Keratinocyte (primary cell): ENCODE measurements around the gene PPP1CB. TPM values are rescaled to one million over a fixed set of nuclear protein-coding genes. Genes with fewer than 3 reads are reported as not detected.

ENCODE experiments used
- DNase-seq: peaks from one replicate; pipeline ENCODE4 v3.0.0-alpha.2; 2011; ENCODE audit warnings: low read depth, missing footprints, low spot score
- FAIRE-seq: peaks from 2 replicates; lab custom pipeline; 2011; peaks lifted over from hg19 to GRCh38; lab: Jason Lieb, UNC
- H2AFZ ChIP-seq: 2 replicates; pipeline ENCODE4 v1.6.0; 2012; ENCODE audit warnings: low read length, control low read depth, inconsistent platforms; ENCODE audit not compliant: control insufficient read depth
- H3K27ac ChIP-seq: 2 replicates; pipeline ENCODE4 v1.5.1; 2011; ENCODE audit warnings: low read length; ENCODE audit not compliant: control insufficient read depth, insufficient read depth
- H3K27me3 ChIP-seq: 3 replicates; pipeline ENCODE4 v1.6.0; 2011; ENCODE audit warnings: low read length; ENCODE audit not compliant: control insufficient read depth, insufficient read depth; ENCODE audit errors: extremely low read depth
- H3K36me3 ChIP-seq, 2 experiments: 2 replicates in 1 of 2; 3 replicates in 1 of 2; pipeline ENCODE4 v1.5.1; 2011; ENCODE audit warnings: low read length in 2 of 2, mild to moderate bottlenecking in 1 of 2; ENCODE audit not compliant: control insufficient read depth in 2 of 2, insufficient read depth in 2 of 2; ENCODE audit errors: extremely low read depth in 1 of 2
- H3K4me1 ChIP-seq: 3 replicates; pipeline ENCODE4 v1.5.1; 2011; ENCODE audit warnings: low read length; ENCODE audit not compliant: control insufficient read depth, insufficient read depth; ENCODE audit errors: extremely low read depth
- H3K4me2 ChIP-seq: 3 replicates; pipeline ENCODE4 v1.6.0; 2011; ENCODE audit warnings: low read depth, low read length; ENCODE audit not compliant: control insufficient read depth, insufficient read depth; ENCODE audit errors: extremely low read depth
- H3K4me3 ChIP-seq, 3 experiments: fragments of 200-600 bp in 1 of 3; sonication (generic) in 1 of 3; 2 replicates in 2 of 3; 3 replicates in 1 of 3; pipeline ENCODE4 v1.5.1; 2011 to 2016; ENCODE audit warnings: low read length in 3 of 3, mild to moderate bottlenecking in 3 of 3, control low read depth in 2 of 3, inconsistent platforms in 1 of 3, low read depth in 1 of 3, mixed read lengths in 1 of 3, mixed run types in 1 of 3, moderate library complexity in 1 of 3; ENCODE audit not compliant: control insufficient read depth in 2 of 3, insufficient read depth in 2 of 3; ENCODE audit errors: extremely low read depth in 1 of 3
- H3K79me2 ChIP-seq: 2 replicates; pipeline ENCODE4 v1.6.0; 2012; ENCODE audit warnings: low read length; ENCODE audit not compliant: control insufficient read depth, insufficient read depth
- H3K9ac ChIP-seq: 3 replicates; pipeline ENCODE4 v1.6.0; 2011; ENCODE audit warnings: low read length; ENCODE audit not compliant: control insufficient read depth, insufficient read depth; ENCODE audit errors: extremely low read depth
- H3K9me1 ChIP-seq: 3 replicates; pipeline ENCODE4 v1.6.0; 2011; ENCODE audit warnings: low read length; ENCODE audit not compliant: control insufficient read depth, insufficient read depth; ENCODE audit errors: extremely low read depth
- H3K9me3 ChIP-seq: 2 replicates; pipeline ENCODE4 v1.5.1; 2012; ENCODE audit warnings: low read depth, low read length; ENCODE audit not compliant: control insufficient read depth
- H4K20me1 ChIP-seq: 3 replicates; pipeline ENCODE4 v1.6.0; 2011; ENCODE audit warnings: low read length; ENCODE audit not compliant: control insufficient read depth, insufficient read depth; ENCODE audit errors: extremely low read depth
- CTCF ChIP-seq, 3 experiments: IDR thresholded peaks in 1 of 3; conservative IDR thresholded peaks in 1 of 3; optimal IDR thresholded peaks in 1 of 3; 2 replicates in 2 of 3; 3 replicates in 1 of 3; pipeline versions ENCODE3 to v1.5.1; 2011; ENCODE audit warnings: low read length in 3 of 3, mild to moderate bottlenecking in 3 of 3, moderate library complexity in 2 of 3, control low read depth in 1 of 3, inconsistent platforms in 1 of 3; ENCODE audit not compliant: insufficient read depth in 2 of 3; ENCODE audit errors: extremely low read depth in 1 of 3
- EZH2 ChIP-seq: IDR thresholded peaks from one replicate; pipeline ENCODE4 v1.6.1; 2012; ENCODE audit warnings: inconsistent platforms, mild to moderate bottlenecking, low read length, moderate library complexity
- dilution Hi-C: fragments of 300-500 bp; cut with MboI; formaldehyde crosslinking; loops from one replicate; pipeline ENCODE4 v1.7.0; 2020; ENCODE audit warnings: low sequenced_read_pairs; ENCODE audit not compliant: extremely low pct_ligation_motif_present
- polyA plus RNA-seq, 5 experiments: library from polyadenylated mRNA; depleted of rRNA in 3 of 5; stranded (reverse) in 3 of 5; stranded (forward) in 1 of 5; unstranded in 1 of 5; fragments of >200 nt; gene quantifications; 1 replicate in 1 of 5; 2 replicates in 3 of 5; 3 replicates in 1 of 5; pipeline versions ENCODE4 v1.2.1 to v1.2.3, GENCODE V29; 2011 to 2012; ENCODE audit warnings: missing spikeins in 2 of 5, low read depth in 1 of 5, low replicate concordance in 1 of 5

The PPP1CB gene
- polyA plus RNA-seq, 1 donor (not counting 4 experiments of a cell fraction or from before 2014, with no cell fraction given) = 157 TPM

GRCh38 chr2:28746429-28747111 lies 5.1 kb upstream of the PPP1CB start:
- no peak overlapping the region for H3K4me2 ChIP-seq
- H3K4me3 ChIP-seq = no peak overlapping the region
- TF ChIP-seq EZH2 = no peak
- TF ChIP-seq CTCF (optimal IDR thresholded peaks at IDR 0.05 in 1 of 3, IDR thresholded peaks at IDR 0.05 in 1 of 3, conservative IDR thresholded peaks at IDR 0.05 in 1 of 3; ENCODE audit: extremely low read depth in 1 of 3, insufficient read depth in 2 of 3, low read length in 3 of 3) = no peak
- H3K27me3 ChIP-seq = no peaks in the 10 kb centered on the region
- no peaks in the 10 kb centered on the region for H3K36me3 ChIP-seq
- H4K20me1 ChIP-seq = no peaks in the 10 kb centered on the region
- FAIRE-seq (no peak), DNase-seq (no peak)
- H3K9me3 ChIP-seq = no peaks in the 10 kb centered on the region
- no peak overlapping the region for H3K27ac ChIP-seq
- H3K9me1 ChIP-seq = no peaks in the 10 kb centered on the region
- H2AFZ ChIP-seq = no peak overlapping the region
- no peaks in the 10 kb centered on the region for H3K79me2 ChIP-seq
- no peak overlapping the region for H3K9ac ChIP-seq
- peaks cover 10% of the 10 kb centered on the region for H3K4me1 ChIP-seq
- dilution Hi-C loops = no loop called here

- Histone ChIP-seq H4K20me1 (no peaks in the 10 kb centered on the region), H3K36me3 (no peaks in the 10 kb centered on the region), H3K9me3 (no peaks in the 10 kb centered on the region), H2AFZ (no peak overlapping the region), H3K4me3 (no peak overlapping the region), H3K9ac (no peak overlapping the region), H3K4me2 (no peak overlapping the region), H3K9me1 (no peaks in the 10 kb centered on the region), H3K27ac (no peak overlapping the region), H3K79me2 (peaks cover 9% of the 10 kb centered on the region), H3K4me1 (peaks cover 10% of the 10 kb centered on the region), H3K27me3 (no peaks in the 10 kb centered on the region)
- dilution Hi-C loops = no loop called here
- DNase-seq = no peak
- no peak for FAIRE-seq
- TF ChIP-seq CTCF (optimal IDR thresholded peaks at IDR 0.05 in 1 of 3, IDR thresholded peaks at IDR 0.05 in 1 of 3, conservative IDR thresholded peaks at IDR 0.05 in 1 of 3; ENCODE audit: extremely low read depth in 1 of 3, insufficient read depth in 2 of 3, low read length in 3 of 3) (no peak), EZH2 (no peak)
Measured at GRCh38 chr2:28747714-28748113, 3.9 kb upstream of the PPP1CB start.
